WTC11 (cell line): ENCODE results near the gene DUOX1. TPM values are rescaled to one million over a fixed set of nuclear protein-coding genes. Genes with fewer than 3 reads are reported as not detected.

Experiments
- ATAC-seq: fragments of 200-7000 bp; cut with Tn5 transposase; 2 replicates; pipeline ENCODE4 v1.10.0; 2021; ENCODE audit warnings: mild to moderate bottlenecking, moderate library complexity
- CTCF ChIA-PET: fragments of 300-600 bp; sonication (Branson Sonifier 250); formaldehyde crosslinking; loops from one replicate; lab custom pipeline; 2021; ENCODE audit warnings: antibody characterized with exemption; lab: Charles Lee
- POLR2A ChIA-PET: fragments of 350-600 bp; sonication (Branson Sonifier 250); formaldehyde crosslinking; loops from one replicate; lab custom pipeline; 2021; ENCODE audit warnings: antibody characterized with exemption; lab: Charles Lee
- DNase-seq: peaks from one replicate; pipeline ENCODE4 v3.0.0; 2021; ENCODE audit warnings: low spot score
- H3K27ac Mint-ChIP-seq: 2 replicates; pipeline ENCODE4 v1.8.0; 2021; ENCODE audit warnings: mixed read lengths
- H3K27me3 Mint-ChIP-seq: 2 replicates; pipeline ENCODE4 v1.8.0; 2021; ENCODE audit warnings: low read depth, mild to moderate bottlenecking, moderate library complexity, mixed read lengths
- H3K36me3 Mint-ChIP-seq: 2 replicates; pipeline ENCODE4 v1.8.0; 2021; ENCODE audit warnings: mixed read lengths
- H3K4me1 Mint-ChIP-seq: 2 replicates; pipeline ENCODE4 v1.8.0; 2022; ENCODE audit warnings: mixed read lengths
- H3K4me3 Mint-ChIP-seq: 2 replicates; pipeline ENCODE4 v1.8.0; 2021; ENCODE audit warnings: mild to moderate bottlenecking, moderate library complexity, mixed read lengths
- H3K9me3 Mint-ChIP-seq: 2 replicates; pipeline ENCODE4 v1.8.0; 2021; ENCODE audit warnings: mixed read lengths
- AFF4 ChIP-seq: sonication (generic); formaldehyde crosslinking; IDR thresholded peaks from 2 replicates; pipeline ENCODE4 v1.8.1; 2023; ENCODE audit warnings: mild to moderate bottlenecking, missing genetic modification reagents, borderline replicate concordance
- CBFB ChIP-seq: sonication (generic); formaldehyde crosslinking; IDR thresholded peaks from 2 replicates; pipeline ENCODE4 v1.8.1; 2022; ENCODE audit warnings: mild to moderate bottlenecking, low read depth, missing genetic modification reagents
- EMX1 ChIP-seq: fragments of 250-450 bp; sonication (Bioruptor Pico); IDR thresholded peaks from 2 replicates; pipeline ENCODE4 v1.8.0; 2021; ENCODE audit warnings: mild to moderate bottlenecking
- ESRRA ChIP-seq: sonication (generic); formaldehyde crosslinking; IDR thresholded peaks from 2 replicates; pipeline ENCODE4 v1.8.1; 2022; ENCODE audit warnings: mild to moderate bottlenecking, missing genetic modification reagents, borderline replicate concordance
- GABPB1 ChIP-seq: sonication (generic); formaldehyde crosslinking; IDR thresholded peaks from 2 replicates; pipeline ENCODE4 v1.8.1; 2023; ENCODE audit warnings: mild to moderate bottlenecking, missing genetic modification reagents
- HMGXB4 ChIP-seq: sonication (generic); formaldehyde crosslinking; IDR thresholded peaks from 2 replicates; pipeline ENCODE4 v1.8.1; 2023; ENCODE audit warnings: mild to moderate bottlenecking, moderate library complexity, missing genetic modification reagents
- IRF1 ChIP-seq: sonication (generic); formaldehyde crosslinking; IDR thresholded peaks from 2 replicates; pipeline ENCODE4 v1.8.0; 2023; ENCODE audit warnings: missing genetic modification reagents
- MAX ChIP-seq: sonication (generic); formaldehyde crosslinking; IDR thresholded peaks from 2 replicates; pipeline ENCODE4 v1.8.0; 2022; ENCODE audit warnings: mild to moderate bottlenecking, missing genetic modification reagents
- NR1H2 ChIP-seq: sonication (generic); formaldehyde crosslinking; IDR thresholded peaks from 2 replicates; pipeline ENCODE4 v1.9.0; 2021; ENCODE audit warnings: mild to moderate bottlenecking, moderate library complexity, missing genetic modification reagents
- NR3C1 ChIP-seq: sonication (generic); formaldehyde crosslinking; conservative IDR thresholded peaks from 2 replicates; pipeline ENCODE4 v1.8.1; 2023; ENCODE audit warnings: low read depth, mild to moderate bottlenecking, missing genetic modification reagents
- OVOL2 ChIP-seq: fragments of 250-450 bp; sonication (Bioruptor Pico); IDR thresholded peaks from 2 replicates; pipeline ENCODE4 v1.9.0; 2021; ENCODE audit warnings: mild to moderate bottlenecking, borderline replicate concordance
- PRDM15 ChIP-seq: sonication (generic); formaldehyde crosslinking; IDR thresholded peaks from 2 replicates; pipeline ENCODE4 v1.8.0; 2022; ENCODE audit warnings: missing genetic modification reagents
- PRRX2 ChIP-seq: fragments of 250-450 bp; sonication (Bioruptor Pico); IDR thresholded peaks from 2 replicates; pipeline ENCODE4 v1.8.0; 2021; ENCODE audit warnings: mild to moderate bottlenecking
- SMAD4 ChIP-seq: sonication (generic); formaldehyde crosslinking; IDR thresholded peaks from 2 replicates; pipeline ENCODE4 v1.8.0; 2022; ENCODE audit warnings: mild to moderate bottlenecking, missing genetic modification reagents
- TP53 ChIP-seq: sonication (generic); formaldehyde crosslinking; IDR thresholded peaks from 2 replicates; pipeline ENCODE4 v1.8.1; 2023; ENCODE audit warnings: mild to moderate bottlenecking, missing genetic modification reagents
- USF2 ChIP-seq: sonication (generic); formaldehyde crosslinking; IDR thresholded peaks from 2 replicates; pipeline ENCODE4 v1.8.1; 2023; ENCODE audit warnings: mild to moderate bottlenecking, missing genetic modification reagents, moderate library complexity
- ZNF232 ChIP-seq: sonication (generic); formaldehyde crosslinking; IDR thresholded peaks from 2 replicates; pipeline ENCODE4 v1.8.0; 2022; ENCODE audit warnings: mild to moderate bottlenecking, missing genetic modification reagents
- ZNF416 ChIP-seq: fragments of 250-450 bp; sonication (Bioruptor Pico); IDR thresholded peaks from 2 replicates; pipeline ENCODE4 v1.9.0; 2021; ENCODE audit warnings: mild to moderate bottlenecking, inconsistent platforms
- total RNA-seq: library from RNA; stranded (reverse); gene quantifications from 3 replicates; pipeline ENCODE4 v1.2.3, GENCODE V29; 2021

The DUOX1 gene
- total RNA-seq, 1 experiment from 2014 or later: 1.3 TPM

- ChIA-PET CTCF (interaction anchor here (1.2 to 3.5 kb wide), 2 partner anchors 8 to 10 kb away, joined by 5 to 27 read pairs; no protein-coding TSS in a partner anchor), POLR2A (no interaction called here)
- Mint-ChIP-seq H3K27ac (no peak overlapping the region), H3K9me3 (no peaks in the 10 kb centered on the region), H3K36me3 (no peaks in the 10 kb centered on the region), H3K27me3 (peaks cover 57% of the 10 kb centered on the region), H3K4me3 (no peak overlapping the region), H3K4me1 (peaks cover 16% of the 10 kb centered on the region)
- TF ChIP-seq NR1H2 (CRISPR knock-in tag): no peak
- TF ChIP-seq EMX1 (CRISPR knock-in tag): no peak
- TF ChIP-seq ESRRA (CRISPR knock-in tag): no peak
- TF ChIP-seq MAX (CRISPR knock-in tag): no peak
- no peak for TF ChIP-seq IRF1
- TF ChIP-seq CBFB: no peak
- no peak for TF ChIP-seq ZNF416 (CRISPR knock-in tag)
- no peak for TF ChIP-seq SMAD4 (CRISPR knock-in tag)
- no peak for TF ChIP-seq USF2 (CRISPR knock-in tag)
- TF ChIP-seq HMGXB4 (CRISPR knock-in tag): no peak
- TF ChIP-seq OVOL2 (CRISPR knock-in tag): no peak
- no peak for TF ChIP-seq ZNF232 (CRISPR knock-in tag)
- TF ChIP-seq NR3C1 (CRISPR knock-in tag): no peak
- no peak for TF ChIP-seq PRRX2 (CRISPR knock-in tag)
- no peak for TF ChIP-seq AFF4 (CRISPR knock-in tag)
- DNase-seq (no peak), ATAC-seq (no peak)
These were observed 21.7 kb upstream of the DUOX1 start for GRCh38 chr15:45107941-45108630.

GRCh38 chr15:45110256-45110820, 19.5 kb upstream of the DUOX1 start:
- Mint-ChIP-seq H3K9me3 (no peaks in the 10 kb centered on the region), H3K27me3 (peaks cover 79% of the 10 kb centered on the region)
- no peak for ATAC-seq

More at GRCh38 chr15:45110256-45110820, 19.5 kb upstream of the DUOX1 start:
- TF ChIP-seq GABPB1 (CRISPR knock-in tag): no peak
- TF ChIP-seq SMAD4 (CRISPR knock-in tag): no peak
- no peak for TF ChIP-seq PRDM15 (CRISPR knock-in tag)
- no peak for TF ChIP-seq TP53 (CRISPR knock-in tag)
- no peak for TF ChIP-seq EMX1 (CRISPR knock-in tag)
- Mint-ChIP-seq H3K4me3 (0 out of 2 replicates have a peak overlapping the region, but pooled peaks have one; percentile 18), H3K4me1 (peaks cover 32% of the 10 kb centered on the region), H3K27ac (no peak overlapping the region), H3K36me3 (no peaks in the 10 kb centered on the region)
- POLR2A ChIA-PET: no interaction called here
- CTCF ChIA-PET: interaction anchor here (0.5 to 3.5 kb wide), 12 partner anchors 8 to 257 kb away, joined by 3 to 27 read pairs (median 3); partner anchors contain the start of genes DUOX1 and DUOXA1
- DNase-seq: peak; percentile 29
